GM21737 (cell line): ENCODE data around the gene SHISAL1.

ENCODE experiments used
- ATAC-seq: cut with Tn5 transposase; IDR thresholded peaks from one replicate; pipeline ENCODE4 v1.9.1; 2021; ENCODE audit warnings: mild to moderate bottlenecking, moderate library complexity; ENCODE audit not compliant: unreplicated experiment

Gene SHISAL1

GRCh38 chr22:44213489-44214043, 99.2 kb downstream of the SHISAL1 start:
- no peak for ATAC-seq

DNA sequence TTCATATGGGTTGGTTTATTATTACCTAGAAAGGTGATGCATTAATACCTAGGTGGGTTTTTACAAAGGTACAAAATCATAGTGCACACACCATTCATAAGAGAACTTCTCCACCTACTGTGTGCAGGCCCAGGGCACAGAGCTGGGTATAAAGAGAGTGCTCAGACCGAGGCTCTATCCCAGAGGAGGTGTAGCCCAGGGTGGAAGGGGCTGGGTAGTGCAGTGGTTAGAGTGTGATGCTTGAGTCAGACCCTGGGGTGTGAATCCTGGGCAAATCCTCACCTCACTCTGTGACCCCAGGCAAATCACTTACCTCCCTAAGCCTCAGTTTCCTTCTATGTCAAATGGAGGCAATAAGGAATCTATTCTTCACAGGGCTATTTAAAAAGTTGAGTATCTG, 99.8 kb downstream of the SHISAL1 start:
- no peak for ATAC-seq

- no peak for ATAC-seq
Measured at GRCh38 chr22:44211946-44212930, 100.5 kb downstream of the SHISAL1 start.

GRCh38 chr22:44211256-44211945, 101.3 kb downstream of the SHISAL1 start:
- ATAC-seq: no peak

DNA sequence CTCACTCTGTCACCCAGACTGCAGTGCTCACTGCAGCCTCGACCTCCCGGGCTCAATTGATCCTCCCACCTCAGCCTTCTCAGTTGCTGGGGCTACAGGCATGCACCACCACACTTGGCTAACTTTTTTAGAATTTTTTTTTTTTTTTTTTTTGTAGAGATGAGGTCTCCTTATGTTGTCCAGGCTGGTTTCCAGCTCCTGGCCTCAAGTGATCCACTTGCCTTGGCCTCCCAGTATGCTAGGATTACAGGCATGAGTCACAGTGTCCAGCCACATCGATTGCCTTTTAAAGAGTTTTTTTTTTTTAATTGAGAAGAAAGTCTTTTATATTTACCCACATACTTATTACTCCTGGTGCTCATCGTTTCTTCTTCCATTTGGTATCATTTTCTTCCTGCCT, 102.0 kb downstream of the SHISAL1 start:
- no peak for ATAC-seq

DNA sequence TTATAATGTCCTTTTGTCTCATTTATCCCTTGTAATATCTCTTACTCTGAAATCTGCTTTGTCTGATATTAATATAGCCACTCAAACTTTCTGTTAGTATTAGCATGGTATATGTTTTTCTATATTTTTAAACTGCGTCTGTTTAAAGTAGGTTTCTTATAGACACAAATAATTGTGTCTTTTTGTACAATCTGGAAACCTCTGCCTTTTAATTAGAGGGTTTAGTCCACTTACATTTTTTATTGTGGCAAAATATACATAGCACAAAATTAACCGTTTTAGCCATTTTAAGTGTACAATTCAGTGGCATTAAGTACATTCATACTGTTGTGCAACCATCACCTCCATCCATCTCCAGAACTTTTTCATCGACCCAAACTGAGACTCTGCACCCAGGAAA, 103.4 kb downstream of the SHISAL1 start:
- no peak for ATAC-seq

DNA sequence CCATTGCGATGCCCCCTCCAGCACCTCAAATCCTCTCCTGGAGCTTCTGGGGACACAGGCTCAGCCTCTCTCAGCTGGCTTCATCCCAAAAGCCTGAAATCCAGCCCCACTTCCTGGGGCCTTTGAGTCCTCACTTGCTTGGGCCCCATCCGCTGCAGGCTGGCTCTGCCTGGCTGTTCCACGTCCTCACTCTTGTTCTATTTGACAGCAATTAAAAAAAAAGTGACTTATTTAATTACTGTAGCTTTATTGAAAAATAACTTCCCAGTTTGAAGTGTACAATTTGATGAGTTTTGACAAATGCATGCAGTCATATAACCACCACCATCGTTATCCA, 104.8 kb downstream of the SHISAL1 start:
- ATAC-seq: no peak

GRCh38 chr22:44207173-44207980, 105.4 kb downstream of the SHISAL1 start:
- no peak for ATAC-seq

- no peak for ATAC-seq
Measured at GRCh38 chr22:44206696-44207095, 106.1 kb downstream of the SHISAL1 start.

DNA sequence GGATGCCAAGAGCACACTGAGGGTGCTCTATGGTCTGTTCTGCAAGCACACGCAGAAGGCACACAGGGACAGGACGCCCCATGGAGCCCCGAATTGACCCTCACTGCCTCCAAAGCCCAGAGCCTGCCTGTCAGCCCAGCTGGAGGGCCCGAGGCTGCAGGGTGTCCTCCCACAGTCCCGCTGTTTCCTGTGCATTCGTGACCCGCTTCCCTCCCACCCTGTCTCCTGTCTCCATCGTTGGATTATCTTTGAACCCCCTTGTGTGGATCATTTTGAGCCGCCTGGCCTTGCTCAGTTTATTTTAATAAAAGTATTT, 106.5 kb downstream of the SHISAL1 start:
- no peak for ATAC-seq

GRCh38 chr22:44205516-44206329, 107.0 kb downstream of the SHISAL1 start:
- no peak for ATAC-seq

- no peak for ATAC-seq
Measured at GRCh38 chr22:44204739-44205515, 107.8 kb downstream of the SHISAL1 start.

DNA sequence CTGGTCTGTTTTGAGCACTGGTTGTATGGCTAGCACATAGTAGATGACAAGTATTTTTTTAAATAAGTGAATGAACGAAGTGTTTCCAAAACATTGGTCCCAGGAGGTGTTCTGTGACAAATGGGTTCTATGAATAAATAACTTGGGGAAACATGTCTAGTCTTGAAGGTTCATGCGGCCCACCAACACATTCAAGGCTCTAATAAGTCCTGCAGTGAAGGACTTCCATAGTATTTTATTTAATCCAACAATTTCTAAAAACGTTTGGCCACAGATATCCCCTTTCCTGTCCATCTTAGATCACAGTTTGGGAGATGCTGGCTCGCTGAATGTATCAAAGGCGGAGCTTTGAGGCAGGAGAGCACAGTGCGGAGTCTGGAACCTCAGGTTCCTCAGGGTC, 109.5 kb downstream of the SHISAL1 start:
- no peak for ATAC-seq

- ATAC-seq: no peak
Measured at GRCh38 chr22:44202261-44202789, 110.4 kb downstream of the SHISAL1 start.

GRCh38 chr22:44201665-44202064, 111.1 kb downstream of the SHISAL1 start:
- no peak for ATAC-seq

DNA sequence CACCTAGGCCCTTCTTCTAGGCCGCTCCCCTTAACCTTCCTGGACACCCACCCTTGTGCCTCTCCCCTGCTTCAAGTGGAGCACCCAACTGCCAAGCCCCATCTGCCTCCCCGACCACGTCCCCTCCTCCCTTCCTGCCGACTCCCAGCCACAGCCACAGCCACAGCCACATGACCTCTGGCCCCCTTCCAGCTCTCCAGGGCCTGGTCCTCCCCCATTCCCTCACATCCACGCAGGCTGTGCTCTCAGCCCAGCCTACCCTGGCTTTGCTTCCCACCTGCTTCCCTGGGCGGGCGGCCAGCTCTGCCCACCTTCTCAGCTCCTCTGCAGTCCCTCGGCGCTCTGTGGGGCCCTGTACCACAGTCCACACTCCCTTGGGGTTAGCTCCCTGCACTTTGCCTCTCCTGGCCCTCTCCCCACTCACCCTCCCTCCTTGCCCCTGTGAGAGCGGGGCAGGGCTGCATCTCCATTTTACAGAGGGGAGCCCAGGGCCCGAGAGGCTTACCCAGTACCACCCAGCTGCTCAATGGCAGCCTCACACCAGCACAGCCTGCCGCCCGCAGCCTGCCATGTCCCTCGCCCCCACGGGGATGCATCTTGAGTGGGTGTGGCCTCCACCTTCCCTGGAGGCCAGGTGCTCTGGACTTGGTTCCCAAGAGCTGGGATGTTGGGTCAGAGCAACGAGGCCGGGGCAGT, 111.7 kb downstream of the SHISAL1 start:
- ATAC-seq: no peak

- ATAC-seq: no peak
Measured at GRCh38 chr22:44200451-44200850, 112.3 kb downstream of the SHISAL1 start.

GRCh38 chr22:44199866-44200265, 112.9 kb downstream of the SHISAL1 start:
- no peak for ATAC-seq

- no peak for ATAC-seq
Measured at GRCh38 chr22:44199164-44199563, 113.6 kb downstream of the SHISAL1 start.
